Stimulated activated CD4-positive, alpha-beta T cell treated with anti-CD3 and anti-CD28 coated beads, Interleukin-4, amount 100 ng/mL, for 48 hours (primary cell): ENCODE data around the gene UAP1L1.
"Not testable (repeated sequence)": the region's sequence is repeated elsewhere in the genome, so short reads cannot be mapped to it uniquely, and the experiment has no call there.

Experiments
- DNase-seq, 2 donors: peaks; one replicate each; pipeline ENCODE4 v3.0.0-alpha.2; 2020; ENCODE audit warnings: low read depth in 2 of 2

The UAP1L1 gene

GRCh38 chr9:137077010-137077747, at the start of gene UAP1L1:
Gene UAP1L1 (plus strand): TSS chr9:137077517. CDS start chr9:137077533, 16 bp downstream.
- peak; percentile 18 to 23 for DNase-seq

GRCh38 chr9:137028263-137029057, 48.9 kb upstream of the UAP1L1 start:
- peak; percentile 55 to 56 for DNase-seq

DNA sequence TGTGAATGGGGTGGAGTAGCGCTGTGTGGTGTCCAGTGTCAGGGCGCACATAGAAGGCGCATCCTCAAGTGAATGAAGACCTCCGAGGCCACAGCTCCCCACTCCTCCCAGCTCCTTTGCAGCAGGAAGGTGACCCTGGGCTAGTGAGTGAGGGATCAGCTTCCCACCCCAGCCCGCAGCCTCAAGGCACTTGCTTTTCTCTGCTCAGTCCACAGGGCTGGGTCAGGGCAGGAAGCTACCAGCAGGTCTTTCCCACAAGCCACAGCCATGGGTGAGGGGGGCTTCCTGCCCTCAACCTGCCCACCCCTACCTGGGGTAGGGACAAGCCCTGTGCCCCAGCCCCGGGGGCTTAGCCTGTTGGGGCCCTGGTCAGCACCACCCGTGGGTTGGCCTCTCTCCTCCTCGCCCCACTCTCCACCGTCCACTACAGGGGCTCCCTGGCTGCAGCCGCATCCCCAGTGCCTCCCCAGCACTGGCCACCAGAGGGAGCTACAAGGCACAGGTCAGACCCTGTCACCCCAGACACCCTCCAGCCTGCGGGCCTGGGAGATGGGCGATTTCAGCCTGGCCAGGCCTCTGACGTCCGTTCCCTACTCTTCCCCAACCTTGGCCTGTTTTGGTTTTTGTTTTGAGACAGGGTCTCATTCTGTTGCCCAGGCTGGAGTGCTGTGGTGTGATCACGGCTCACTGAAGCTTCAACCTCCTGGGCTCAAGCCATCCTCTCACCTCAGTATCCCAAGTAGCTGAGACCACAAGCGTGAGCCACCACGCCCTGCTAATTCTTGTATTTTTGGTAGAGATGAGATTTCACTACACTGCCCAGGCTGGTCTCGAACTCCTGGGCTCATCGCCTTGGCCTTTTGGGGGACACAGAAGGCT, 48.0 kb upstream of the UAP1L1 start:
- DNase-seq = peak; percentile 70 to 77

GRCh38 chr9:137030006-137030405, 47.3 kb upstream of the UAP1L1 start:
- no peak for DNase-seq

GRCh38 chr9:137030538-137031527, 46.5 kb upstream of the UAP1L1 start:
- no peak for DNase-seq

DNA sequence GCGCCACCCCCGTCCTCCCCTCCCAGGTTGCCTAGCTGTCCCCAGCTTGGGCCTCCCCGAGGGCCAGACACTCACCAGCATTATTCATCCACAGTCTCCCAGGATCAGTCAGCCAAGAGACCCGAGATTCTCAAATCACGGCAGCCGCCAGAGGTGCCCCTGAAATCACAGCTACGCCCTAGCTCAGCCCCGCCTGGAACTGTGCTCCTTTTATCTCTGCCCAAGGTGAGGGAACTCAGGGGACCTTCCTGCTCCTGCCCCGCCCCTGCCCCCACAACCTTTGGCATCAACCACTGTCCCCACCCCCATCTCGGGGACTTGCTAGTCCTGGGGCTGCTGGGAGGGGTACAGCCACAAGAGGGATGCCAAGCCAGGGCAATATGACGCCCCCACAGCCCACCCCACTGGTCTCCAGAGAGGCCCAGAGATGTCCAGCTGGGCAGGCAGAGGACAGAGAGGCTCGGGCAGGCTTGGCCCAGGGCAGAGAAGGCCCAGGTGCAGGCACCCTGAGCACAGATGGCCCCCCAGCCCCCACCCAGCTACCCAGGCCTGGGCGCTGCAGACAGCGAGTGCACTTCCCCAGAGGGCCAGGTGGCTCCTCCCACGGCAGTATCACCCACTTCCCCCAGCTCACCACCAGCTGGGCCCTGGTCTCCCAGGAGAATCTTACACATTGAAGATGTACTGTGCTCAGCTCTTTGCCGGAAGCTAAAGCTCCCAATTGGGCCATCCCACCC, 45.2 kb upstream of the UAP1L1 start, which contains the start of gene FUT7:
FUT7 (minus strand) TSS at position 185 of the 737 bp plus-strand sequence; CDS start at position 88, 97 bp downstream.
- no peak for DNase-seq

GRCh38 chr9:137032858-137033257, 44.5 kb upstream of the UAP1L1 start:
- no peak for DNase-seq

DNA sequence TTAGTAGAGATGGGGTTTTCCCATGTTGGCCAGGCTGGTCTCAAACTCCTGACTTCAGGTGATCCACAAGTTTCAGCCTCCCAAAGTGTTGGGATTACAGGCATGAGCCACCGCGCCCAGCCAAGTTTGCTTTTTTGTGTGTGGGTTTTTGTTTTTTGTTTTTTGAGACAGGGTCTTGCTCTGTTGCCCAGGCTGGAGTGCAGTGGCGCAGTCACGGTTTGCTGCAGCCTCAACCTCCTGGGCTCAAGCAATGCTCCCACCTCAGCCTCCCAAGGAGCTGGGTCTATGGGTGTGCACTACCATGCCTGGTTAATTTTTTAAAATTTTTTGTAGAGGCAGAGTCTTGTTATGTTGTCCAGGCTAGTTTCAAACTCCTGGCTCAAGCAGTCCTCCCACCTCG, 43.8 kb upstream of the UAP1L1 start:
- not testable (repeated sequence) for DNase-seq

- DNase-seq = no peak
Observed at GRCh38 chr9:137034039-137034708, 43.1 kb upstream of the UAP1L1 start.

DNA sequence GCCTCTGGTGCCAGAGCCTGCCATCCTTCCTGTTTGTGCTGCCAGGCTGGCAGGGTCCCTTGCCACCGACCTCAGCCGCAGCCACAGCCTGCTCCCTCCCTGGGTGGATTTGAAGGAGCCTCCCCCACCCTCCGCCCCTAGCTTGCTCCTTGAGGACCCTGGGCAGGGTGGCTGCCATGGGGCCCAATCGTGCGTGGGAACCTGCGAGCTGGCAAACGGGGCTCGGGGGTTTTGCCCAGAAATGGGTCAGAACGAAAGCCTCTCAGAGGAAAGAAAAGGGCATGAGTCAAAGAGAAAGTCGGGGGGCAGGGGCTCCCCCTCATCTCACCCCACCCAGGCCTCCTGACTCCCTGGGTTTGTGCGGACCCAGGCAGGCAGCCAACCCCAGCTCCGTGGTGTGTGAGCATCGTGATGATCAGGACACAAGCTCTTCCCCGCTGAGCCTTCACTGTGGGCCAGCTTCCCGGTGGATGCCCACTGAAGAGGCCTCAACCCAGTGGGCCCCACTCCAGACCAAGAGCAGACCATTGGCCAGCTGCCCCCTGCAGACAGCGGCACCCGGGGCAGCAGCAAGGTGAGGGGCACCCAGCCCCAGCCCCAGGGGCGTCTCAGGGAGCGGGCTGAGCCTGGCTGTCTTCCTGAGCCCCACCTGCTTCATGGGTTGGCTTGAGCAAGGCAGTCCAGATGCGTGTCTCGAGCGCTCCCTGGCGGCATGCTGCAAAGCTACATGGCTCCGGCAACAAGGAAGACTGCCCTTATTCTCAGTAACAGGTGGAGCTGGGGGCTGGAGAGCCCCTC, 42.4 kb upstream of the UAP1L1 start:
- peak; percentile 85 to 87 for DNase-seq

GRCh38 chr9:137035507-137035834, 41.8 kb upstream of the UAP1L1 start:
- DNase-seq = no peak

GRCh38 chr9:137035937-137036336, 41.4 kb upstream of the UAP1L1 start:
- no peak for DNase-seq

GRCh38 chr9:137037035-137037434, 40.3 kb upstream of the UAP1L1 start:
- DNase-seq = no peak

GRCh38 chr9:137037483-137037882, 39.8 kb upstream of the UAP1L1 start:
- no peak for DNase-seq

DNA sequence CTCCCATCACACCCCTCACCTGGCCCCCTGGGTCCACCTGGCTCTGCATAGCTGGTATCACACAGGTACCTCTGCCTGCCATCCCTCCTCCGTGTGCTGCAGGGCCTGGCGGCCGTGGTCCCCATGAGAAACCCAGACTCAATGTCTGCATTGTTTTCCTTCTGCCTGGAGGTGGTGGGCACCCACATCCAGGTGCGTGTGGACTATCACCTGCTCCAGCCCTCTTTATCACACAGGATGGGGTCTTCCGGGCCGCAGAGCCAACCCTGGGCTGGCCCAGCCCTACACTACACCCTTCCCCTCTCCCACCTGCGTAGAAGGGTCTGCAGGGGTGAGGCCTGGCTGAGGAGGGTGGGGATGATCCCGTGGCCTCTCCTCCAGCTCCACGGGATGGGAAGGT, 38.4 kb upstream of the UAP1L1 start:
- no peak for DNase-seq

DNA sequence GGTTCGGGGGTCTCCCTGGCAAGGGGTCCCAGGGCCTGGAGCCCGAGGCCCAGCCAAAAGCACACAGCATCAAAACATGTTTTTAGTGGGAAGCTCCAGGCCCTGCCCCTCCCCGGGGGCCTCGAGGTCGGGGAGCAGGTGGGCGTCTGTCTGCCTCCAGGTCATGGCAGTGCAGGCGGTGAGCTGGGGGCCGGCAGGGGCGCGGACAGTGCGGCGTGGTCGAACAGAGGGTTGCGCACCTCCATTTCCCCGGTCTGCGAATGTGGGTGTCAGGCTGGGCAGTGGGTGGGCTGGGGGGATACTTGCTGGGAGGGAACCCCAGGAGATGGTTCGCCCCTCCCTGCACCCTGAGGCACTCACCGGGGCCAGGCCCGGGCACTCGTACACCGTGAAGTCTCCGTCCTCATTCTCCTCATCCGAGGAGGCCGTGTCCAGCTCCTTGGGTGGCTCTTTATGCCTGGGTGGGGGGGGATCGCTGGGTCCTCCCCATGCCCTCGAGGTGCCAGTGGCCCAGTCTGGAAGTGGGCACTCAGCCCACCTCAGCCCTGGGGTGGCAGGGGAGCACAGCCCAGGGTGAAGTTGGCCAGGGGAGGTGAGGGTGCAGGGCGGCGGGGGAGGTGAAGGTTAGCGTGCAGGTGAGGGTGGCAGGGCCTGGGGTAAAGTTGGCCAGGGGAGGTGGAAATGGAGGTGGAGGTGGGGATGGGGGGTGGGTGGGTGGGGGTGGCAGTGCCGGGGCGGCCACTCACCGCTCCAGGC, 37.5 kb upstream of the UAP1L1 start:
- DNase-seq = no peak

- DNase-seq = no peak
Observed at GRCh38 chr9:137040568-137040967, 36.7 kb upstream of the UAP1L1 start.

DNA sequence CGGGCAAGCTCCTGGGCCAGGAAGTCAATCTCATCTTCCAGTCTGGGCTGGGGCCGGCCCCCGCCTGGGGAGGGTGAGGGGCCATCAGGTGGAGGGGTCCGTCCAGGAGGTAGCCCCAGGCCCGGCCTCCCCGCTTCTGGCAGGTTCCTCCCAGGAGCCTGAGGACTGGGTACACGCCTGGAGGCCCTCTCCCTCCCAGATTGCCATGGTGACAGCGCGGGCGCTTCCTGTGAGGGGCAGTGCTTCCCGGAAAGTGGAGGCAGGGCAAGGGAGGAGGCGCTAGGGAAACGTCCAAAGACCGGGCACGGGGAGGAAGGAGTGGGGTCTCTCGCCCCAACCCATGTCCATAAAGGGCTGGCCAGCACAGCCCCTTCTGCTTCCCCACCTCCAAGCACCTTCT, 36.2 kb upstream of the UAP1L1 start:
- DNase-seq = no peak
